GM19455 (cell line): ENCODE results near the gene GAD1.

Experiments
- ATAC-seq: cut with Tn5 transposase; IDR thresholded peaks from one replicate; pipeline ENCODE4 v1.9.1; 2021; ENCODE audit not compliant: unreplicated experiment

GAD1 gene

DNA sequence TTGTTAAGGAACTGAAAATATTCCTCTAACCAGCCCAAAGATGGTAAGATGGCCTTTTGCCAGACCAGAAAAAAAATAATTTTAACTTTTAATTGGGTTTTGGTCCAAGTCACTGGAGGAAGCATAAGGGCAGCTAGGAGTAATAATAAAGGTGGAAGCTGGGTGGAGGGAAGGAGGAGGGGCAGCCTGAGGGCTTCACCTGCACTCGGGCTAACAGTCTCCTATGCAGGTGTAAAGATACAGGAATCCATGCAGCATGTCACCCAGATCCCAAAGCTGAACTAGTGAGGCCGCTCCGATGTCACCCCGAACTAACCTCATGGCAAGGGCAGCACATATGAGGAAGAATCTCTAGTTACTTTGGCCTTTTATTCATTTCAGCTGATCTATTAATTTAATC, 75.2 kb downstream of the GAD1 start:
- ATAC-seq = no peak

- no peak for ATAC-seq
Observed at GRCh38 chr2:170892391-170892951, 75.8 kb downstream of the GAD1 start.

- ATAC-seq = no peak
Observed at GRCh38 chr2:170895023-170895757, 78.5 kb downstream of the GAD1 start.

GRCh38 chr2:170896622-170897021, 79.9 kb downstream of the GAD1 start:
- no peak for ATAC-seq

DNA sequence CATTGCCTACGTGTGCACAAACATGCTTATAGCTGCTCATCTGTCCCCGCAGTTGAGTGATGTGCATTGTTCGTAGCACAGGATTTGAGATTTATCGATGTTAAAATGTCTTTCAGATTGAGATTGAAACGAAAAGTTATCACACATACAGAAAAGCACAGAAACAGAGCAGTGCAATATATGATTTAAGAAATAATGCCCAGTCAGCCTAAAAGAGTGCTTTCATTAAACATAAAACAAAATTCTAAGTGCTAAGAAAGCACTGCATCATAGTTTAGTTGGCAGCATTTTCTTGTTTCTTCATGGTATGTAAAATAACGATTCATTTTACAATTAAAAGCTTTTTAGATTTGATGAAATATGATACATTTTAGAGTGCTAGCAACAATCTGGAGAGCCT, 80.4 kb downstream of the GAD1 start:
- no peak for ATAC-seq

DNA sequence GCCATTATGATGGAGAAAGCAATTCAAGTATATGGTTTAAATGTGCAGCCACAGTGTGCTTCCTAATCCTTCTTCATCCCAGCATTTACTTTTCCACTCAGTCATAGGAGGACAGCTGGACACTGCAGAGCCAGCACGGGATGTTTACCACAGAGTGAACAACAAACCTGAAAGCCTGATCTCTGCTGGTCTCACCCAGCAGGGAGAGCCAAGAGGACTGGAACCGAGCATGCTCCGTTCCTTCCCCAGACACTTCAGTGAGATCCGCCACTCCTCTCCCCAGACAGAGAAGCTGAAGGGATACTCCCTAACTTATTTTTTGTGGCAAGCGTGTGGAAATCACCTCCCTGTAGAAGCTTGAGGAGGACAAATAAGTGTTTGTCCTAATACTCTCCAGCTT, 89.2 kb downstream of the GAD1 start:
- no peak for ATAC-seq
